Tibial nerve (tissue), 4 donors: ENCODE results near the gene CAMK2G. TPM values are rescaled to one million over a fixed set of nuclear protein-coding genes. Genes with fewer than 3 reads are reported as not detected.

ENCODE experiments used
- DNase-seq, 2 donors: peaks; one replicate each; pipeline ENCODE4 v3.0.0-alpha.2; 2019; ENCODE audit warnings: low spot score in 2 of 2
- H3K27ac ChIP-seq, 4 donors: fragments of 200-600 bp; sonication (generic) in 3 of 4; one replicate each; pipeline ENCODE4 v1.5.1; 2017 to 2019; ENCODE audit warnings: mild to moderate bottlenecking in 1 of 4
- H3K27me3 ChIP-seq, 2 donors: fragments of 200-600 bp; sonication (generic) in 1 of 2; one replicate each; pipeline versions ENCODE4 v1.5.1 to v1.6.0; 2017 to 2019
- H3K36me3 ChIP-seq, 3 donors: fragments of 200-600 bp; sonication (generic); one replicate each; pipeline ENCODE4 v1.5.1; 2018 to 2019
- H3K4me1 ChIP-seq, 4 donors: fragments of 200-600 bp; sonication (generic) in 3 of 4; one replicate each; pipeline ENCODE4 v1.5.1; 2017 to 2019
- H3K4me3 ChIP-seq, 4 donors: fragments of 200-600 bp; sonication (generic) in 3 of 4; one replicate each; pipeline ENCODE4 v1.5.1; 2017 to 2019; ENCODE audit warnings: mild to moderate bottlenecking in 1 of 4, moderate library complexity in 1 of 4
- H3K9me3 ChIP-seq, 4 donors: fragments of 200-600 bp; sonication (generic) in 3 of 4; one replicate each; pipeline ENCODE4 v1.5.1; 2017 to 2019
- CTCF ChIP-seq, 5 experiments: fragments of 200-600 bp in 3 of 5; fragments of 450-650 bp in 2 of 5; sonication (generic) in 3 of 5; IDR thresholded peaks; one replicate each; pipeline ENCODE4 v1.5.1; 2016 to 2019; ENCODE audit warnings: antibody characterized with exemption in 5 of 5, mild to moderate bottlenecking in 3 of 5, moderate library complexity in 2 of 5
- EP300 ChIP-seq, 2 donors: sonication (generic); formaldehyde crosslinking; IDR thresholded peaks; one replicate each; pipeline ENCODE4 v1.6.1; 2017; ENCODE audit warnings: antibody characterized with exemption in 2 of 2, mild to moderate bottlenecking in 1 of 2
- POLR2A ChIP-seq, 2 donors: fragments of 450-650 bp; IDR thresholded peaks; one replicate each; pipeline ENCODE4 v1.6.1; 2017; ENCODE audit warnings: antibody characterized with exemption in 2 of 2, mild to moderate bottlenecking in 2 of 2, moderate library complexity in 2 of 2
- WGBS, 2 donors: methylation state at CpG; one replicate each; pipeline ENCODE4 v1.1.5; 2018; 5-methylcytosine and 5-hydroxymethylcytosine counted together
- total RNA-seq, 4 donors: library from RNA; depleted of rRNA; stranded (reverse); fragments of >200 nt; gene quantifications; one replicate each; pipeline ENCODE4 v1.1.0, GENCODE V29; 2016

The CAMK2G gene
- total RNA-seq, 4 donors from 2014 or later: 26.4 to 43.5 (median 35.1) TPM

- 92% methylated on average over 4 to 5 of the region's 5 CpGs for WGBS, 2 donors
- no peak for DNase-seq
- Histone ChIP-seq H3K36me3 (peaks cover 18 to 100% (median 59%) of the 10 kb centered on the region in 3 donors), H3K4me3 (no peak overlapping the region), H3K27ac (no peak overlapping the region), H3K4me1 (peaks cover 0 to 8% (median 0%) of the 10 kb centered on the region in 4 donors), H3K9me3 (no peaks in the 10 kb centered on the region), H3K27me3 (no peaks in the 10 kb centered on the region)
- TF ChIP-seq POLR2A (IDR thresholded peaks at IDR 0.05) (no peak), CTCF (IDR thresholded peaks at IDR 0.05) (no peak), EP300 (IDR thresholded peaks at IDR 0.05) (no peak)
Measured at GRCh38 chr10:73793456-73793855, 80.9 kb downstream of the CAMK2G start.

DNA sequence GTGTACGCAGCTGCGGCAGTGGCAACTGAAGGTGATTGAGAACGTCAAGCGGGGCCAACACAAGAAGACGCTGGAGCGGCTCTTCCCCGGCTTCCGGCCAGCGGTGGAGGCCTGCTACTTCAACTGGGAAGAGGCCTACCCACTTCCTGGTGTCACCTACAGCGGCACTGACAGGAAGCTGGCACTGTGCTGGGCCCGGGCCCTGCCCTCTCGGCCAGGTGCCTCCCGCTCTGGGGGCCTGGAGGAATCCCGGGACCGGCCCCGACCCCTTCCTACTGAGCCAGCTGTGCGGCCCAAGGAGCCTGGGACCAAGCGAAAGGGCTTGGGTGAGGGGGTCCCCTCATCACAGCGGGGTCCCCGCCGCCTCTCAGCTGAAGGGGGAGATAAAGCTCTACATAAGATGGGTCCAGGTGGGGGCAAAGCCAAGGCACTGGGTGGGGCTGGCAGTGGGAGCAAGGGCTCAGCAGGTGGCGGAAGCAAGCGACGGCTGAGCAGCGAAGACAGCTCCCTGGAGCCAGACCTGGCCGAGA is 82.4 kb downstream of the CAMK2G start:
- no peak for DNase-seq
- H3K36me3 ChIP-seq: peaks cover 18 to 86% (median 59%) of the 10 kb centered on the region in 3 donors
- 88 to 89% methylated on average over 17 to 21 of the region's 26 CpGs for WGBS, 2 donors
- TF ChIP-seq EP300 (IDR thresholded peaks at IDR 0.05): no peak
- TF ChIP-seq POLR2A (IDR thresholded peaks at IDR 0.05): no peak
- no peak for TF ChIP-seq CTCF (IDR thresholded peaks at IDR 0.05)
- H3K27me3 ChIP-seq: no peaks in the 10 kb centered on the region
- H3K27ac ChIP-seq: no peak overlapping the region
- no peak overlapping the region for H3K4me3 ChIP-seq
- H3K4me1 ChIP-seq: peaks cover 0 to 24% (median 13%) of the 10 kb centered on the region in 4 donors
- H3K9me3 ChIP-seq: no peaks in the 10 kb centered on the region

GRCh38 chr10:73790886-73791625 is 83.3 kb downstream of the CAMK2G start:
- Histone ChIP-seq H3K9me3 (no peaks in the 10 kb centered on the region), H3K4me3 (no peak overlapping the region), H3K27ac (no peak overlapping the region), H3K36me3 (peaks cover 18 to 77% (median 50%) of the 10 kb centered on the region in 3 donors), H3K27me3 (no peaks in the 10 kb centered on the region), H3K4me1 (peaks cover 0 to 31% (median 20%) of the 10 kb centered on the region in 4 donors)
- 84 to 90% methylated on average over 22 of the region's 22 CpGs for WGBS, 2 donors
- DNase-seq: no peak
- TF ChIP-seq EP300 (IDR thresholded peaks at IDR 0.05) (no peak), CTCF (IDR thresholded peaks at IDR 0.05) (no peak), POLR2A (IDR thresholded peaks at IDR 0.05) (no peak)

DNA sequence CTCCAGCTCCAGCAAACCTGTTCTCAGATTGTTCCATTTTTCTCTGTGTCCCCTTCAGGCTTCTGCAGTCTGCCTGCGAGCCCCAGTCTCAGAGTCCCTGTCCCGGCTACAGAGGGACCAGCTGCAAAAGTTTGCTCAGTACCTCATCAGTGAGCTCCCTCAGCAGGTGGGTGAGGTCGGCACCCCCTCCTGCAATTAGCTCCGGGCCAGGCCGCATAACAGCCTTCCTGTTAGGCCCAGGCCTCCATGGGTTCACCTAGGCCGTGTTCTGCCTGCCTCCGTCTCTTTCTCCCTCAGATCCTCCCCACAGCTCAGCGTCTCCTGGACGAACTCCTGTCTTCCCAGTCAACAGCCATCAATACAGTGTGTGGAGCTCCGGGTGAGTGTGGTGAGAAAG is 84.7 kb downstream of the CAMK2G start:
- Histone ChIP-seq H3K36me3 (peaks cover 15 to 63% (median 39%) of the 10 kb centered on the region in 3 donors), H3K9me3 (no peaks in the 10 kb centered on the region), H3K4me3 (no peak overlapping the region), H3K27ac (no peak overlapping the region), H3K4me1 (peaks cover 0 to 34% (median 20%) of the 10 kb centered on the region in 4 donors), H3K27me3 (no peaks in the 10 kb centered on the region)
- TF ChIP-seq EP300 (IDR thresholded peaks at IDR 0.05) (no peak), CTCF (IDR thresholded peaks at IDR 0.05) (no peak), POLR2A (IDR thresholded peaks at IDR 0.05) (no peak)
- WGBS, 2 donors: 76 to 81% methylated on average over 10 of the region's 10 CpGs
- no peak for DNase-seq
